Erythroblast (primary cell): Measurements from ENCODE around the gene MCOLN3.

Experiments
- DNase-seq, 2 experiments: peaks; one replicate each; lab custom pipeline; 2025; lab: John Stamatoyannopoulos, UW
- GATA1 ChIP-seq: IDR thresholded peaks from 2 replicates; pipeline ENCODE4 v1.6.1; 2011; ENCODE audit warnings: low read depth, mild to moderate bottlenecking, control low read depth, low read length, moderate library complexity
- POLR2A ChIP-seq: IDR thresholded peaks from 2 replicates; pipeline ENCODE4 v1.6.1; 2011; ENCODE audit warnings: mild to moderate bottlenecking, low read length

The MCOLN3 gene

GRCh38 chr1:85048296-85049064 lies at the start of gene MCOLN3:
MCOLN3 (minus strand) TSS chr1:85048500; CDS start chr1:85045360, 3,140 bp downstream.
- DNase-seq = peak; percentile 2 to 13
- no peak for TF ChIP-seq GATA1
- TF ChIP-seq POLR2A = no peak

GRCh38 chr1:85093644-85094043 lies 45.3 kb upstream of the MCOLN3 start:
- no peak for TF ChIP-seq POLR2A
- TF ChIP-seq GATA1 = no peak

DNA sequence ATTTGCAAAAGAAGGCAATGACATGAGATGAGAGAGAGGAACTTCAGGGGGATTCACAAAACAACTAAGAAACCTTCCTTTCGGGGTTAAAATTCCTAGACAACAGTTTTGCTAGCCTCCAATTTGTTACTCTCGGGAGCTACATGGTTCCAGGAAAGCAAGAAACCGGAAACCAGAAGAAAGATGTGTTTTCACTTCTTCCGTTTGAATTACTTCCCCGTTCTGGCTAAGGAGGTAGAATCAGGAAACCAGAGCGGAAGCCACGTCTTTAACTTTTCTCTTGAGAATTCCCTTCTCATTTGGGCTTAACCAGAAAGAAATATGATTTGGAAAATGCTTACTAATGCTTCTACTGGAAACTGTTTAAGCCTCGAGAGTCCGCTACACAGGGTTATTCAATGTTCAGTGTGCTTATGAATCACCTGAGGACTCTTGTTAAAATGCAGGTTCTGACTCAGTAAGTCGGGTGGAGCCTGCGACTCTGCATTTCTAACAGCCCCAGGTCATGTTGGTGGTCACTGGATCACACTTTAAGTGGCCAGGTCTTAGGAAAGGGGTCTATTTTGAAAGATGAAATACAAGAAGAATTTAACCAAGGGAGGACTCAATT lies 43.5 kb upstream of the MCOLN3 start:
- no peak for DNase-seq
- TF ChIP-seq POLR2A (no peak), GATA1 (no peak)

More at GRCh38 chr1:85093644-85094043, 45.3 kb upstream of the MCOLN3 start:
- no peak for DNase-seq

- TF ChIP-seq POLR2A = no peak
- no peak for TF ChIP-seq GATA1
- DNase-seq = no peak
Measured at GRCh38 chr1:85090225-85090624, 41.9 kb upstream of the MCOLN3 start.

DNA sequence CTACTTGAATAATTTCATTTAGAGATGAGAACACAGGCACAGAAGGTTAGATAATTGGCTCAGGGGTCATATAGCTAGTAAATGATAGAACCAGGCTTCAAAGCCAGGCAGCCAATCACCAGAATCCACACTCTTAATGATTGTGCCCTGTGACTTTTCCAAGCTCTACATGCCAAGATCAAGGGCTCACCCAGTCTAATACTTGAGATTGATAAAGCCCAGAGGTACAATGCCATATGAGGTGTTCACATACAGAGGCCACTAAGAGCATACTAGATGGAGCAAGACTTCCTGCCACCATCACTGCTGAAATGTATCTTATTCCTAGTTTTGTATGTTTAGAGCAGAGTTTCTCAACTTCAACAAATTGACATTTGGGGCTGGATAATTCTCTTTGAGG lies 40.9 kb upstream of the MCOLN3 start:
- no peak for TF ChIP-seq POLR2A
- TF ChIP-seq GATA1 = no peak
- no peak for DNase-seq

- TF ChIP-seq GATA1 (no peak), POLR2A (no peak)
- DNase-seq = no peak
Measured at GRCh38 chr1:85088408-85088784, 40.1 kb upstream of the MCOLN3 start.

DNA sequence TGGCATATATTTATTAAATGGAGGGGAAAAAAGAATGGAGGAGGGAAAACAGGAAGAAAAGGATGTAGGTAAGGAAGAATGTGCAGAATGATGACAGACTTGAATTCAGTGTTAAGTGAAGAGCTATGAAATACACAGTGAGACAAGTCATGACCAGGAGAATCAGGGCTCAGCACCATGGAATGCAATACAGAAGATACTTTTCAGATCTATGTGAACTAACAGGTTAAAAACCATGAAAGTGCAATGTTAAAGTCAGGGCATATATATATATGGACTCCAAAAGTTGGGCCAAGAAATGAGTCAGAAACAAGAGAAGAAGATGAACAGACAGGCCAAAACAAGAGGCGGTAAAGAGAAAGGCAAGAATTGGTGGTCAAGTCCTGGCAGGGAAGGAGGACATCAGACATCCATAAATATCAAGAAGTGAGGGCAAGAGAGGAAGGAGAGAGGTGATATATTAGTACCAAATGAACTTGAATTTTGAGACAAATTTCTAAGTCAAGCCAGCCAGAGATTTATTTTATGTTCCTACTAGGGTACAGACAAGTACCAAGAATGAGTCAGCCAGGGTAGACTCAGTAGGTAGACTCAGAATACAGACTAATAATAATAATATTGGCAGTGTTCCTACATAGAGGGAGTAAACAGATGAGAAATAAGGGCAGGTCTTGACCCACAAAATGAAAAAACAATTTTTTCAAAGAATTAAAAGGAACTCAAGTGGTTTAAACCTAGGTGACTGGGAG lies 39.5 kb upstream of the MCOLN3 start:
- no peak for DNase-seq
- no peak for TF ChIP-seq GATA1
- no peak for TF ChIP-seq POLR2A

- no peak for DNase-seq
- TF ChIP-seq GATA1 (no peak), POLR2A (no peak)
Measured at GRCh38 chr1:85085417-85085816, 37.1 kb upstream of the MCOLN3 start.

DNA sequence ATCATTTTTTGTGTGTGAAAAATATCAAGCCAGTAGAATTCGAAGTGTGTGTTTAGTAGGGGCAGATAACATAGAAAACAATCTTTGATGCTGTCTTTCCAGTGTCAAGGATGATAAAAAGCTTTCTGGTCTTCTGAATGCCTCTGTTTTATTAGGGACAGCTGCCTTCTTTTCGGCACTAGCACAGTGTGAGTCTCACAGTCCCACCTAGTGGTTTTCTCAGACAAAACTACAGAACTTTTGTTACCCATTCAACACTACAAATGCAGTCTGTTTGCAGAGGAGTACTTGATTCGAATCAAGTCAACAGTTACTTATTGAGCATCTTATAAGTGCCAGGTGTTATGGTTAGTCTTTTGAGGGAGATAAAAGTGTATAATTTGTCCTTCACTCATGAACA lies 30.6 kb upstream of the MCOLN3 start:
- DNase-seq = no peak
- no peak for TF ChIP-seq GATA1
- no peak for TF ChIP-seq POLR2A

GRCh38 chr1:85074365-85074964 lies 26.2 kb upstream of the MCOLN3 start:
- no peak for TF ChIP-seq POLR2A
- DNase-seq = no peak

DNA sequence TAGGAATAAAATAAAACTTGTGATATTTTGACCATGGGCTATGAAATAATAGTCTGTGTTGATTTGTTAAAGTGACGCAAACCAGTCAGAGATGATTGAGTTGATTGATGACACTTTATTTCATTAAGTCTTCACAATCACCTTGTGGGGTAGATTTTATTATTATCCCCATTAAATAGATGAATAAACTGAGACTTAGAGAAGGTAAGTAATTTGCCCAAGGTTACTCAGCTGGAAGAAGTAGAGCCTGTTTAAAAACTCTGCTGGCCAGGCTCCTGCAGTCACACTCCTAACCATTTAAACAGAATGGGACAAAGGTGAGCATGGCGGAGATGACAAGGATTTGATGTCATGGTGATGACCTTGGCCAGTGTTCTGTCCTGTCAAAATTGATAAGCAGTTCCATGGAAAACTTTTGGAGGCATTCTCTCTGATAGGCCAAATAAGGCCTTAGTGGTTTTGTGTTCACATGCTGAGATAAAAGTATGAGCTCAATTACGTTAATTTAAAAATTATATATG lies 22.7 kb upstream of the MCOLN3 start:
- no peak for DNase-seq

GRCh38 chr1:85068846-85069245 lies 20.5 kb upstream of the MCOLN3 start:
- no peak for DNase-seq
- TF ChIP-seq POLR2A = no peak
- TF ChIP-seq GATA1 = no peak

More for the DNA sequence above, 22.7 kb upstream of the MCOLN3 start:
- TF ChIP-seq POLR2A = no peak
- no peak for TF ChIP-seq GATA1

DNA sequence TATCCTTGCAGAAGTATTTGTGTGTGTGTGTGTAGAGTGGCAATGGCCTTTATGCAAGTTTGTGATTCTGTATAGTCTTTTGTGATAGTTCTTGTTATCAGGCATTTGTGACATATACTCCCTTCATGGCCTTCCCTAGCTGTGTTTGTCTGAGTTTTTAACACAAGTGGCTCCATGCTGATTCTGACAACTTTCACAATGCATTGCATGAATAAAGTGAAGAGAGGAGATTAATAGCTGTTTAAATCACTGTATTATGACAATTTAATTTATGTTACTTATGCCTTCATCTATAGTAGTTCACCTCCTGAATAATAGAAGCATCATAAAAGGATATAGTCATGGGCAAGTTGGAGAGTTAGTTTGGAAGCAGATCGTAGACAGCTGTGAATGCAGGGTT lies 17.2 kb upstream of the MCOLN3 start:
- TF ChIP-seq POLR2A (no peak), GATA1 (no peak)
- no peak for DNase-seq
